Adipose tissue (tissue), 3 donors: ENCODE data around the gene SQOR. TPM values are rescaled to one million over a fixed set of nuclear protein-coding genes. Genes with fewer than 3 reads are reported as not detected.

Experiments used
- H3K27ac ChIP-seq: one replicate; pipeline ENCODE4 v1.5.1; 2013; ENCODE audit warnings: low read depth, low read length
- whole genome bisulfite sequencing, 3 donors: extraction: QIAGEN DNeasy Blood & Tissue Kit; methylation state at CpG; one replicate each; pipeline ENCODE4 v1.1.7; 2013; 5-methylcytosine and 5-hydroxymethylcytosine counted together
- polyA plus RNA-seq, 3 donors: library from polyadenylated mRNA; stranded (reverse); fragments of 200-250 nt; gene quantifications; one replicate each; pipeline ENCODE4 v1.2.3, GENCODE V29; 2013
- donor health status: healthy with polysubstance abuse.
- donor health status: Bipolar disorder and iron deficiency.
- donor health status: healthy.

Gene SQOR
- polyA plus RNA-seq, 3 donors: 40.9 to 44.8 (median 43.1) TPM

DNA sequence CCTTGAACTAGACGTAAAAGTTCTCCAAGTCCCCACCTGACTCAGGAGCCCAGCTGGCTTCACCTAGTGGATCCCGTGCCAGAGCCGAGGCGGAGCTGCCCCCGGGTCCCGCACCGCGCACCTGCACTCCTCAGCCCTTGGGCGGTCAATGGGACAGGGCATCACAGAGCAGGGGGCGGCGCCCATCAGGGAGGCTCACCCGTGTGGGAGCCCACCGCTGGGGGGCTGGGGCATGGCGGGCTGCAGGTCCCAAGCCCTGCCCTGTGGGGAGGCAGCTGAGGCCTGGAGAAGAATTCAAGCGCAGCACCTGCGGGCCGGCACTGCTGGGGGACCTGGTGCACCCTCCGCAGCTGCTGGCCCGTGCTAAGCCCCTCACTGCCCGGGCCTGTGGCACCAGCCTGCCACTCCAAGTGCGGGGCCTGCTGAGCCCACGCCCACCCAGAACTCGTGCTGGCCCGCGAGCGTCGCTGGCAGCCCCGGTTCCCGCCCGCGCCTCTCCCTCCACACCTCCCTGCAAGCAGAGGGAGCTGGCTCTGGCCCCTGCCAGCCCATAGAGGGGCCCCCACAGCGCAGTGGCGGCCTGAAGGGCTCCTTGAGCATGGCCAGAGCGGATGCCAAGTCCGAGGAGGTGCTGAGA, 16.2 kb downstream of the SQOR start:
- no peak overlapping the region for H3K27ac ChIP-seq
- WGBS, 3 donors: 97 to 99% (median 97%) methylated on average over 19 to 35 of the region's 35 CpGs

DNA sequence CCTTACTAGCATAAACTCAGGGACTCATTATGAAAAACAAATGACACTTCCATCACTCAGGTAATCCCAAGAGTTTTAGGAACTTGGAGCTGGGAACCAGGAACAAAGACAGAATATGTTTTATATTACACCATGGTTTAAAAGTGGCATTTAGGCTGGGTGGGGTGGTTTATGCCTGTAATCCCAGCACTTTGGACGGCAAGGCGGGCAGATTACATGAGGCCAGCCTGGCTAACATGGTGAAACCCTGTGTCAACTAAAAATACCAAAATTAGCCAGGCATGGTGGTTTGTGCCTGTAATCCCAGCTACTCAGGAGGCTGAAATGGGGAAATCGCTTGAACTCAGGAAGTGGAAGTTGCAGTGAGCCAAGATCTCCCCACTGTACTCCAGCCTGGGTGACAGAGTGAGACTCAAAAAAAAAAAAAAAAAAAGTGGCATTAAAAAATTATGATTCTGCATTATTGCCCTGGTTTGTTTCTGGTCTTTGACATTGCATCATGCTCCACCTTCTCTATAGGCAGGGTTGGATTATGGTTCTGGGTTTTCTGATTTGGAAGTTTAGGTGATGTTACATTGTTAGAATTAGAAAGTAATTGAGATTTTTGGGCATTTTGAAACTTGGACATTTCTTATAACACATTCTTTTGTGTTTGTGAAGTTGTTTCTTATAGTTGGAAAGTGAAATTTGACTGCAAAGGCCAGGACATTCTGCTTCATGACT, 19.0 kb downstream of the SQOR start:
- no peak overlapping the region for H3K27ac ChIP-seq
- 43 to 87% (median 57%) methylated on average over 3 of the region's 3 CpGs for whole genome bisulfite sequencing, 3 donors

DNA sequence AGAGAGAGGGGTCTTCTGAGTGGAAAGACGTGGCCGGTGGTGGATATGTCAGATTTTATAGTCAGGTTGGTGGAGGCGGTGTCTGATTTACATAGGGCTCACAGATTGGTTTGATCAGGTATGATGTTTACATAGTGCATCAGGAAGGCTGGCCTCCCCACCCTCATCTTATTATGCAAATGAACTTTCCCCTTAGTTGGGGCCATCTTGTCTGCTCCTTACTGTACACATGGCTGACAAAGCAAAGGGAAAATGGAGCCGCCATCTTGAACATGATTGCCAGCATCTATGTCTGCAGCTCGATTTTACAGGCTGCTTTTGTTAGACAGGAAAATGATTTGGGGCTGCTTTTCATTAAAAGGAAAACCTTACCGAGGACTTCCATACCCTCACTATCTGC, 19.9 kb downstream of the SQOR start:
- no peak overlapping the region for H3K27ac ChIP-seq
- 81 to 92% (median 90%) methylated on average over 6 of the region's 6 CpGs for WGBS, 3 donors

DNA sequence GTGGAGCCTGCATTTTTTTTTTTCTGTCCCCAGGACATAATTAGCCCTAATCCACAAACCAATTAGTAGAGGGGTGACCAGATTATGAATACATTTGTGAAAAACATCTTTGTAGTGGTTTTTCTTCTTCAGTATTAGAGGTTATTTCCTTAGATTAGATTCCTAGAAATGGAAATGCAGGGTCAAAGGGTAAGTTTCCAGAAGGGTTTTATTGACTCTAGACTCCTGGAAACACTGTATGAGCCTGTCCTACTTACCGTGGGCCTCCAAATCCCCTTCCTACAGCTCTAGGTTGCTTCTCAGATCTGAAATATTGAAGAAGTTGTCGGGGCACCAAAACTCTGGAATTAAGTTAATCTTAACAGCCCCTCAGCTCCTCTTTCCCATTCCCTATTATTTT, 22.4 kb downstream of the SQOR start:
- no peak overlapping the region for H3K27ac ChIP-seq
- WGBS, 3 donors: 63 to 93% (median 87%) methylated on average over 2 of the region's 2 CpGs

DNA sequence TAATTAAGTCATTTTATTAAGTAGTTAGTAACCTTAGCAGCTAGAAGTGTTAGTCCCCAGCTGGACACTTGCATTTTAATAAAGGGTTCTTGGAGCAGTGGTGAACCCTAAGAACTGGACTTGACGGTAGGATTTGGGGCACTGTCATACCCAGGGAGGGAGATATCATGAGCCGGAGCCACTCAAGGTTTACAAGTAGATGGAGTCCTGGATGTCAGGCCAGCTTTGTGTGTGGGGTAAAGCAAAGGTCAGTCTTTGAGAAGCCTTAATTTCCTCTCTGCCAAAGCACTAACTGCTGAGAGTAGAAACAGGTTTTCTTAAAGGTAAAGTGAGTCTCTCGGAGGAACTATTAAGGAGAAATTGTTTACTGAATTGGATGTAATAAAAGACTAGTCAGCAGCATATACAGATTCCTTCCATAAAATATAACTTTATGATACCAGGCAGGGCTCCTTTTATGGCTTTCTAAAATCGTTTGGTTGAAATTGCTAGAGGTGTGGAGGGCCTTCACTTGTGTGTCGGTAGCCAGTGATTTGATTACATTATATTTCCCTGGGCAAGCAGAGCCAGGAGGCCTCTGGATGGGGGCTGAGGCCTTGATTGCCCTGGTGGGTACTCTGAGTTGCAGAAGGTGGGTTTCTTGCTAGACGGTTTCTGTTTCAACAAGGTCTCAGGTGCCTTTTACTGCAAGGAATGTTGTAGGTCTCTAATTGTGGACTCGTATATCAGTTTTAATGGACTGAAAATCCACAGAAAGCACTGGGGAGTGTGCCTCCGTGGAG, 23.1 kb downstream of the SQOR start:
- 76 to 93% (median 80%) methylated on average over 8 of the region's 8 CpGs for WGBS, 3 donors
- no peak overlapping the region for H3K27ac ChIP-seq

DNA sequence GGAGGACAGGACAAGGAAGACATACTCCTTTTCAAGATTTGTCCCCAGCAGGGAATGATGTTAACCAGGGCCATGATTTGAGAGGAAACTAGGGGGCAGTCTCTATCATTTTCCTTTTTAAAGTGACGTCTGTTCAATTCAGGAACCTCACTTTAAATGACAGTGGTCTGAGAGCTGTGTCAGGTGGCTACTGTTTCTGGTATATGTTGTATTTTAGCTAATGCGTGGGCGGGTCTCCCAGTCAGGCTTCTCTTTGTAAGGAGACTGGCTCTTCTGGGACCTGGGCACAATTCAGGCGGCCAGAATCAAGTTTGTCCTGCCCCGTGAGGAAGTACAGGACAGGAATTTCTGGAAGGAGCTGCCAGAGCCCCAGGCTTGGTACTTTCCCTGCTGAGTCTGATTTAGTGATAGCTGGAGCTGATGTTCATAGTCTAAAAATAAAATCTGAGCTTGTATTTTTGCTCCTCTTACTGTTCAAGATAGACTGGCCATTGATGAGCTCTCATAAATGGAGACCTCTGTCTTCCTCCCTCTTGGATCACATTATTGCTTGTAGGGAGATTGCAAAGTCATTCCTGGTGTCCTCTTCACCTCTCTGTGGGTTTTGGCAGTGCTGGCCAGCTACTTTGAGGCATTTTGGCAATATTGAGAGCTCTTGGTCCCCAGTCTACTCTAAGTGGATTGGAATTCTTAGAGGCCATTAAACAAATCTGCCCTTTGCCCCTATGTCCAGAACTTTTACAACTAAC, 25.6 kb downstream of the SQOR start:
- no peak overlapping the region for H3K27ac ChIP-seq
- WGBS, 3 donors: 60 to 84% (median 61%) methylated on average over 5 of the region's 5 CpGs

DNA sequence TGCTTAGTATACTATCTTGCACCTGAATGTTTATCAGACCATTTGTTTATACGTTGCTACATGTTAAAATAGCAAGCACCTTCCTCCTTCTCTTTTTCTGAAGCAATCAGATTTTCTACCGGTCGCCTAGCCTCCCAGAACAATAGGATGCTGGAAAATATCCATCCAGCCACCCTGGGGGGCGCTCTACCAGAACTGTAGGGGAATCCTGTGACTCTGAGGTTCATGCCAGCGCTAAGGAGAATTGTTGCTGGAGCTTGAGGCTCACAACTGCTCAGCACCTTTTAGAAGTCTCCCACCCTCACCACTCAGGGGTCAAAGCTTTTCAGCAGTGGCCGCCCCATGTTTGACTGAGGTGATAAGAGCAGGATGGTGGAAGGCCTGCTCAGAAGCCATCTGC, 27.5 kb downstream of the SQOR start:
- no peak overlapping the region for H3K27ac ChIP-seq
- 79 to 87% (median 87%) methylated on average over 6 of the region's 6 CpGs for WGBS, 3 donors

DNA sequence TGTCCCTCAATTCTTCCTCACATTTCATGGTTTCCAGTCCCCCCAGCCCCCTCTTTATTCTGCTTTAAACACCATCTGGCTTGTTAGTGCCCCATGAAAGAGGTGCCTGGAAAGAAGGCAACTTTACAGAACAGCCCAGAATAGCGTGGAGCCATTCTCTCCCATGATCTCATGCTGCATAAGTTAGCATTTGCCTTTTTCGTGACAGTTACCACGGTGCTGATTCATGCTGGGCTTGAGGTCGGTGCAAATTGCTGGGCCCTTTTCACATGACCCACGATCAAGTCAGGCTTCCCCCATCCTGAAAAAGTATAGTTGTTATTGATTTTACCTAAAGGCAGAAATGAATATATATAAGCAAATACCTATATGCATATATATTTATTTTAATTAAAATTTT, 29.6 kb downstream of the SQOR start:
- WGBS, 3 donors: 48 to 77% (median 53%) methylated on average over 5 of the region's 5 CpGs
- no peak overlapping the region for H3K27ac ChIP-seq

DNA sequence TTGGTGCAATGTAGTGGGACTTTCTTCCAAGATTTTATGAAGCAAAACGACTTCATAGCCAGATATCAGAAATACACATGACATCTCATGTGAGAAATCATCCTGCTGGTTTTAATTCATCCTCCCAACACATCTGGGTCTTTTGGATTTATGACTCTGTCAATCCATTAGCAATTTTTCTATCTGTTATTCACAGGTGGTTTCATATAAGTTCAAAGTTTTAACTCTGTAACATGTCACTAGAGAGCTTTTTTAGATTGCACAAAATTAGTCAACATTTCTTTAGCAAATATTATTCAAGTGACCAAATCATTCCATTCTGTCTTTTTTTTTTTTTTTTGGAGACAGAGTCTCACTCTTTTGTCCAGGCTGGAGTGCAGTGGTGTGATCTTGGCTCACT, 30.4 kb downstream of the SQOR start:
- H3K27ac ChIP-seq: no peak overlapping the region
- WGBS, 3 donors: 59 to 70% (median 64%) methylated on average over 1 of the region's 1 CpG

DNA sequence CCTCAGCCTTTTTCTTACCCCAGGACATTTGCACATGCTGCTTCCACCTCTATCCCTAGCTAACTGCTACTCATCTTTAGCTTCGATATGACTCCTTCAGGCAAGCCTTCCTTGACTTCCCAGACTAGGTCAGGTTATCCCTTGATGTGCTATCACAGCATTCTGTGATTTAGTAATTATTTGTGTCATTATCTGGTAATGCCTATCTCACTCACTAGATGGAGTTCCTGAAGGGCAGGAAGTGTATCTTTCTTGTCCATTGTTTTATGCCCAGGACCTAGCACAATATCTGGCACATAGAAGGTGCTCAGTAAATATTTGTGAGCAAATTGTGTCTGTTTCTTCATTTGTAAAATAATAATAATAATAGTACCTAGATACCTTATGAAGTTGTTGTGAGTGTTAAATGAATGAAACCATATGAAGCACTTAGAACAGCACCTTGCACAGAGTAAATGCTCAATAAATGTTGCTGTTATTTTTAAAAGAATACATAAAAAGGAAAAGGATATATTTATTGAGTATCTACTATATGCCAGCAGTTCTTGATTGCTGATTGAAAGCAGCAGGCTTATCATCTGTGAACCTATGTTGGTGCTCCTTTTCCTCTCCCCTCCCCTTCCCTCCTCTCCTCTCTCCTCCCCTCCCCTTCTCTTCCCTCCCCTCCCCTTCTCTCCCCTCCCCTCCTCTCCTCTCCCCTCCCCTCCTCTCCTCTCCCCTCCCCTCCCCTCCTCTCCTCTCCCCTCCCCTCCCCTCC, 31.5 kb downstream of the SQOR start:
- H3K27ac ChIP-seq: no peak overlapping the region
- WGBS, 3 donors: 95 to 100% (median 96%) methylated on average over 1 of the region's 1 CpG

DNA sequence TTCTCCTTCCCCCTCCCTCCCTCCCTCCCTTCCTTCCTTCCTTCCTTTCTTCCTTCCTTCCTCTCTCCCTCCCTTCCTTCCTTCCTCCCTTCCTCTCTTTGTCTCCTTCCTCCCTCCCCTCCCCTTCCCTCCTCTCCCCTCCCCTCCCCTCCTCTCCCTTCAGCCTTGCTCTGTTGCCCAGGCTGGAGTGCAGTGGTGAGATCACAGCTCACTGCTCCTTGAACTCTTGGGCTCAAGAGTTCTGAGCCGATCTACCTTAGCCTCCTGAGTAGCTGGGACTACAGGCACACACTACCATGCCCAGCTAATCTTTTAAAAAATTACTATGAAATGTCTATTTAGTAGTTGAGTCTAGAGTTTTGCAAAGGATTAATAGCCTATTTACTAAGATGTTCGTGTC, 32.2 kb downstream of the SQOR start:
- WGBS, 3 donors: 68 to 77% (median 77%) methylated on average over 2 of the region's 2 CpGs
- H3K27ac ChIP-seq: no peak overlapping the region

DNA sequence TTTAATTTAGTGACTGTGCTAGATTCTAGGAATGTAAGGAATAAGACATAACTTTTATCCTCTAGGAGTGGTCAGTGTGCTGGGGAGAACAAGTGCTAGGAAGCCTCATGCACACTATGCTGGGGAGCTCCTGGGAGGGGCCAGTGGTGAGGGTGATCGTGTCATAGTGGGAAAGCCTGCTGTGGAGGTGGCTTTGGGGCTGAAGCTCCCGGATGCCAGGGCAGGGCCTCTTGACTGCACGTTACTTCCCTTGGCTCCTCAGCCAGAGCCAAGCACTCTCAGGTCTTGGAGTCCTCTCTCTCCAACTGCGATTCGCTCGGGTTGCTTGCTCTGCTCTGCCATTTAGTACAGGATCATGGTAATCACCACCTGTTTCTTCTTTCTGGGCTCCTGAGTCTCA, 33.6 kb downstream of the SQOR start:
- H3K27ac ChIP-seq: no peak overlapping the region
- WGBS, 3 donors: 88 to 99% (median 95%) methylated on average over 6 of the region's 6 CpGs

DNA sequence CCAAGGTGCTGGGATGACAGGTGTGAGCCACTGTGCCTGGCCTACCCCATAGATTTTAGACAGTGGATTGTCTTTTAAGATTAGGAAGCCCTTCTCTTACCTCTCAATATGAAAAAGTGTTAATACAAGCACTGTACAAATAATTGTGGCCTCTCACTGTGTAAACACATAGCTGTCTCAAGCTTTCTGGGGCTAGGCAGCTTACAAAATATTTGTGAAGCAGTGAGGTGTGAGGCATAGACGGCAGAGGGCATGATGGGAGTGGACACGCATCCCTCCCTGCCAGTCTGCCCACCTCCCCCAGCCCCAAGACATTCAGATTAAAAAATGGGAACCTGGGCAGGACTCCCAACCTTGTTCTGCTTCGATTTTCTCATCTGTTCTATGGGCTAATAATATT, 34.6 kb downstream of the SQOR start:
- WGBS, 3 donors: 78 to 85% (median 84%) methylated on average over 3 of the region's 3 CpGs
- H3K27ac ChIP-seq: no peak overlapping the region

DNA sequence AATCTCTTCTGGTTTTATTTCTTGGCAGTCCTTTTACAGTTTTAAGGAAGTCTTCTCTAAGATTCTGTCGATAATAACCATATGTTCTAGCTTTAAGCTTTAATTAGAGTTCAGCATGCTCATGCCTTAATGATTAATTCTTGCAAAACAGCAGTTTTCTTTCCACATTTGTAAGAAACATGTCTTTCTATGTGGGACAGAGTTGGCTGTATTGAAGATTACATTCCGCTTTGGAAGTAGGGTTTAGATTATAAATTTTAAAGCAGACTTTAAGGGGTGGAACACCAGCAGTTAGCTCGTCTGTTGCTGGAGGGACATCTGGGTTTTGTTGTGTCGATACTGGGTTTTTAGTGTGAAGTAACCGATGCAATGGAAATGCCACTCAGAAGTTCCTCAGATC, 35.3 kb downstream of the SQOR start:
- WGBS, 3 donors: 60 to 79% (median 70%) methylated on average over 5 of the region's 5 CpGs
- no peak overlapping the region for H3K27ac ChIP-seq

DNA sequence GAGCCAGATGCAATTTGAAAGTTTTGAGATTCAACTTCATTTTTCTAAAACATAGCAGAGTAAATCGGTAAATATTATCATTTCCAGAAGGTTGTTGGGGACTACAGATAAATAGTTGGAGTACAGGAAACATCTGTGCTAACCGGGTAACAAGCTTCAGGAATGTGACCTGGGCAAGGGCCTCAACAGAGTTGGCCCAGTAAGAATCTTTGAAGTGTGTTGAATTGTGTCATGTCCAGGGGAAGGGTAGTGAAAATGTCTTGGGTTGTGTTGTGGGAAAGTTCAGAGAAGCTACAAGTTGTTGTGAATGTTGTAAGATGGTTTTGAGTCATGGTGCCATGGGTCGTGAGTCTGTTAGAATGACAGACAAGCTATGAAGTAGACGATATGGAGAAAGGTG, 35.7 kb downstream of the SQOR start:
- 66 to 79% (median 73%) methylated on average over 4 of the region's 4 CpGs for WGBS, 3 donors

DNA sequence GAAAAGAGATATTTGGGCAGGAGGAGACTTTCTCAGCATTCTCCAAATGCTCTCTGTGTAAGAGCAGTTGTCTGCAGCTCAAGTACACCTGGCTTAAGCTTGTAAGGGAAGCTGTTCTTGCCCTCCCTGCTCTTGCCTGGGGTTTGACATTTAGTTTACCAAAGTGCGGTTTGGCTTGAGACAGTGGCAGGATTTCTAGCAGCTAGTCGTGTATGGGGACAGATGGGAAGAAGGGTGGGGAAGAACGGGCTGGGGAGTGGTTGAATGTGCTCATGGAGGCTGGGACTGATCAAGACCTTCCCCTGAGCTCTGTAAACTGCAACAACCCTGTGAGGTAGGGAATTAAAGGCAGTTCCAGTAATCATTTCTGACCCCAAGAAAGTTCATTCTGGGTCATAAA, 39.8 kb downstream of the SQOR start:
- H3K27ac ChIP-seq: no peak overlapping the region
- 71 to 89% (median 83%) methylated on average over 3 of the region's 3 CpGs for WGBS, 3 donors

More for the DNA sequence above, 35.7 kb downstream of the SQOR start:
- no peak overlapping the region for H3K27ac ChIP-seq

DNA sequence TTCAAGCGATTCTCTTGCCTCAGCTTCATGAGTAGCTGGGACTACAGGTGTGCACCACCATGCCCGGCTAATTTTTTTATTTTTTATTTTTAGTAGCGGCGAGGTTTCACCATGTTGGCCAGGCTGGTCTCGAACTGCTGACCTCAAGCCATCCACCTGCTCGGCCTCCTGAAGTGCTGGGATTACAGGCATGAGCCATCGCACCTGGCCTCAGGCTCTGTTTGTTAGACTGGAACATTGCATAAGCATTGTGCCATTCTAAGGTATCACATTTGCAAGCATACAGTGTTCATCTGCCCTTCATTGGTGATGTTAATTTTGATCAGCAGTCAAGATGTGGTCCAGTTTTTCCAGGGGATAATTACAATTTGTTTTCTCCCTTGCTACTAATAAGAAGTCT, 43.0 kb downstream of the SQOR start:
- WGBS, 3 donors: 90 to 95% (median 94%) methylated on average over 7 of the region's 7 CpGs
- H3K27ac ChIP-seq: no peak overlapping the region

DNA sequence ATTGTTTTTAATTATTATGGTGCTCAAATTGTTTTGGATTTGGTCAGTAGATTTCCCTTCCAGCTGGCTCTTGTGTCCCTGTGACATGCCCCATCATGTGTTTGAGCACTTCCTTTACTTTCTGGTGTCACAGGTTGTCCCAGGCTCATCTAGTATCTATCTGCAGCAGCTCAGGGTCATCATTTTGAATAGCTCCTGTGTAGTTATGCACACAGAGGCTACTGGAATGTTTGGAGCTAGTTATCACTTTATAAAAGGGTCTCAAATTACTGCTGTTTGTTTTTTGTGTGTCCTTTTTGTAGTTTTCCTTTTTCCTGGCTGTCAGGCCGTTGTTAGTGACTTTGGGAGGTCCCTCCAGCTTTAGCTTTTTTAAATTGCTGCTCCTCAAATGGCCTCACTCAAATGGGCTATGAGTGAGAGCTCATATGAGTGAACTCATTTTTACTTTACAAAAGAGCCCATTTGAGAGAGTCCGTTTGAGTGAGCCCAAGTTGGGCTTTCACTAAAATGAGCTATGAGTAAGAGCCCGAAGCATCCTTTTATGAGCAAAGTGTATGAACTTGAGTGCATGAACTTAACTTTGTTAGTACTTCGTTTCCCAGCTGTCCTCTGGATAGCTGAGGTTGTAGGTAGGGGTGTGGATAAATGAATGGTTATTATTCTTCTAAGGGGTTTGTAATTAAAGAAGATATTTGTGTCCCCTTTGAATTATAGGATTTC, 43.8 kb downstream of the SQOR start:
- 80 to 89% (median 83%) methylated on average over 4 of the region's 4 CpGs for WGBS, 3 donors
- H3K27ac ChIP-seq: no peak overlapping the region
